Skin of body (tissue), 2 donors: ENCODE data around the gene WWC1. TPM values are rescaled to one million over a fixed set of nuclear protein-coding genes. Genes with fewer than 3 reads are reported as not detected.
"Not testable (repeated sequence)": the region's sequence is repeated elsewhere in the genome, so short reads cannot be mapped to it uniquely, and the experiment has no call there.

Experiments
- DNase-seq: peaks from one replicate; lab custom pipeline; 2025; lab: John Stamatoyannopoulos, UW
- total RNA-seq: library from RNA; depleted of rRNA; stranded (reverse); fragments of >200 nt; gene quantifications from one replicate; pipeline ENCODE4 v1.2.3, GENCODE V29; 2014

Gene WWC1
- total RNA-seq, 1 donor from 2014 or later, result 7.3 TPM

DNA sequence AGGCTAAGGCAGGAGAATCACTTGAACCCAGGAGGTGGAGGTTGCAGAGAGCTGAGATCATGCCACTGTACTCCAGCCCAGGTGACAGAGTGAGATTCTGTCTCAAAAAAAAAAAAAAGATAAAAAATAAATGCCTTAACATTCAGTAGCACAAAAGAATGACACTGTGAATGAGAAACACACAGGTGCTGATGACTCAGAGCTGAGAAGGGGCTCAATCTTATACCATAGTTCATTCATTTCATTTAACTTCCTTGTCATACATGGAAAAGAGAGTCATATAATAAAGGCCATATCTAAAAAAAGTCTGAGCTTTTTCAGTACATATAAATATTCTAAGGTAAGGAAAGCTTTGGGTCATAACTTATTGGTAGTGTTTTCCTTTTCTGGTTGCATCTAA is 40.6 kb downstream of the WWC1 start:
- no peak for DNase-seq

DNA sequence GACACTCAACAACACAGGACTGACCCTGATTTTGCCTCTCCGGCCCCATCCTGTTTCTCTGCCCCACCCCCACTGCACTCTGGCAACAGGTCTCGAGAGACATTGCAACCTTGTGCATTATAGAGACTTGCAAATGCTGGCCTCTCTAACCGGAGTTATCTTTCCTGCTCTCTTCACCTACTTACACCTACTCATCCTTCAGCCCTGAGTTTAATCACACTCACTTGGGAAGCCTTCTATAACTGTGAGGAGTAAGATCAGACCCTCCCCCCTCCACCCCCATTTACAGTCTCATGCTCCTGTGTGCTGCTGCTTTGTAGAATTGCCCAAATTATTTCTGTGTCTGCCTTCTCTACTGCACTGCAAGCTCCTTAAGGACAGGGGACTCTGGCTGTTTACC is 42.8 kb downstream of the WWC1 start:
- DNase-seq, result no peak

DNA sequence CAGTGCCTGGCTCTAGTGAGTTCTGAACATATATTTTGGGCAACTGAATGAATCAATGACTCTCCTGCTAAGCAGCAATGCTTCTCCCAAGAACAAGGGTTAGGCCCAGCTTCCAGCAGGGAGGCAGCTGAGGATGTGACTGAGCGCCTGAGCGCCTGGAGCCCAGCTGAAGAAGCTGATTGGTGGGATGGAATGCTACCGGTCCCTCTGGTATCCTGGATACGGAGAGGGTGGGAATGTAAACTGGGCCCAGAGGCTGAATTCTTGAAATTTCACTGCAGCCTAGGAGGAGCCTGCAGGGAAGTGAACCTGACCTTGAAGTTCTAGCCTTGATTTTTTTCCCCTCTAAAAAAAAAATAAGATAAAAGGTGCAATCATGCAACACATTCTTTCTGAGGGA is 43.2 kb downstream of the WWC1 start:
- no peak for DNase-seq

DNA sequence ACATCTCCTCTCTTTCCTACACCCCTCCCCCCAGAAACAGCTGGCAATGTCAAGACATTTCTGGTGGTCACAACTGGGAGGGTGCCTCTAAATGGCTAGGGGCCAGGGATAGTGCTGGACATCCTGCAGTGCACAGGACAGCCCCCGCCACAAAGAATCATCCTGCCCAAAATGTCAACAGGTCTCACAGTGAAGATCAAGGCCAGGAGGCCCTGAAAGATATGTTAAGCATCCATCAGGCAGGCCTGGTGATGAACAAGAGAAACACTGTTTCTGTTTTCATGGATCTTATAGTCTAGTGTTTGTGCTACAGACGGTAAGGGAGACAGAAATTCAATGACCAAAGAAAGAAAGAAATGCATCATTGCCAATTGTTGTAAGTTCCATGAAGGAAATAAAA is 45.9 kb downstream of the WWC1 start:
- DNase-seq, result no peak

DNA sequence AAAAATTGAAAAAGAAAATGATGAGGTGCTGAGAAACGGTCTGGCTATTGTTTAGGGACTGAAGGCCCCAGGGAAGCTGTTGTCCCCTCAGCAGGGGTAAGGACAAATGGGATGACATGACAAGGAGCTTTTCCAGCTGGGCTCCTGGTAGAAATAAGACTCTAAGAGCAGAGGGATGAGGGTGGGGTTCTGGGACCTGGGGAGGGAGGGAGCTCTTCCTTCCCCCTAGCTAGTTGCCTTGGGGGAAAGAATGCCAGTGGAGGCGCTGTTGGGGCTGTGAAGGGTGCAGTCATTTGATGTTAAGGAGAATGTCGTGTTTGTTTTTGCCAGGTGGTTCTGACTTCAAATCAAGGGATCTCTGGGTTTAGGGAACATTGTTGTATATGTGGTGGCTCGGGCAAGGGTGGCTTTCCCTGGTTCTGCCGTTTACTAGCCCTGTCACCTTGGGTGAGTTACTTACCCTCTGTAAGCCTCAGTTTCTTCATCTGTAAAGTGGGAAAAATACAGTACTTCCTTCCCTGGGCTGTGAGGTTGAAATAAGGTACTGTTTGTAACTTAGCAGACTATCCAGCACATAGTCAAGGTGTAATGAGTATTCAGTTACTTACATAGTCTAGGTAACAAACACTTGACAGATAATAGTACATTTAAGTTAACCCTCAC is 47.8 kb downstream of the WWC1 start:
- no peak for DNase-seq

DNA sequence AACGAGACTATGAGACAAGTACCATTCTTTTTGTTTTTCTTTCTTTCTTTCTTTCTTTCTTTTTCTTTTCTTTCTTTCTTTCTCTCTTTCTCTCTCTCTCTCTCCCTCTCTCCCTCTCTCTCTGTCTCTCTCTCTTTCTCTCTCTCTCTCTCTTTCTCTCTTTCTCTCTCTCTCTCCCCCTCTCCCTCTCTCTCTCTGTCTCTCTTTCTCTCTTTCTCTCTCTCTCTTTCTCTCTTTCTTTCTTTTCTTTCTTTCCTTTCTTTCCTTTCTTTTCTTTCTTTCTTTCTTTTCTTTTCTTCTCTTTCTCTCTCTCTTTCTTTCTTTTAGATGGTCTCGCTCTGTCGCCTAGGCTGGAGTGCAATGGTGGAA is 48.3 kb downstream of the WWC1 start:
- not testable (repeated sequence) for DNase-seq

DNA sequence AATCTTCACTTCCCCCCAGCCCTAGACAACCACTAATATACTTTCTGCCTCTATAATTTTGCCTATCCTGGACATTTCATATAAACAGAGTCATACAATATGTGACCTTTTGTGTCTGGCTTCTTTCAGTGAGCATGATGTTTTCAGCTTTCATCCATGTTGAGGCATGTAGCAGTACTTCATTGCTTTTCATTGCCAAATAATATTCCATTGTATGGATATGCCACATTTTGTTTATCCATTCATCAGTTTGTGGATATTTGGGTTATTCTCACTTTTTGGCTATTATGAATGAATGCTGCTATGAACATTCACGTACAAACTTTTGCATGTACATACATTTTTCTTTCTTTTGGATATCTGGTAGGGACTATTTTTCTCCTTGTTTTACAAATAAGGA is 49.0 kb downstream of the WWC1 start:
- DNase-seq, result no peak

DNA sequence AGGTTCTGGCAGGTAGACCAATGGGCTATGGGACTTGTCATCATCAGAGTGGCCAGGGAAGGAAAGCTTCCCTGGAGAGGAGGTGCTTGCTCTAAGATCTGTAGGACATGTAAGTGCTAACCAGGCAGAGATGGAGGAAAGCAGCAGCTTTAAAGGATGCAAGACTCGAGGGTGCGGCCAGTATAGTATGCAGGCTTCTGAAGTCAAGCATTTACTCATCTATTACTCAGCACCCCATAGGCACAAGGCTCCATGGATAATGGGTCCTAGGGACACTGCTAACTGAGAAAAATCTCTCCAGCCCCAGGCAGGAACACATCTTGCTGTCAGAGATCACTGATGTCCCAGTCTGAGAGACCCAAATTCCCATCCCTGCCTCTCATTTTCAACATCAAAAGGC is 49.7 kb downstream of the WWC1 start:
- no peak for DNase-seq

DNA sequence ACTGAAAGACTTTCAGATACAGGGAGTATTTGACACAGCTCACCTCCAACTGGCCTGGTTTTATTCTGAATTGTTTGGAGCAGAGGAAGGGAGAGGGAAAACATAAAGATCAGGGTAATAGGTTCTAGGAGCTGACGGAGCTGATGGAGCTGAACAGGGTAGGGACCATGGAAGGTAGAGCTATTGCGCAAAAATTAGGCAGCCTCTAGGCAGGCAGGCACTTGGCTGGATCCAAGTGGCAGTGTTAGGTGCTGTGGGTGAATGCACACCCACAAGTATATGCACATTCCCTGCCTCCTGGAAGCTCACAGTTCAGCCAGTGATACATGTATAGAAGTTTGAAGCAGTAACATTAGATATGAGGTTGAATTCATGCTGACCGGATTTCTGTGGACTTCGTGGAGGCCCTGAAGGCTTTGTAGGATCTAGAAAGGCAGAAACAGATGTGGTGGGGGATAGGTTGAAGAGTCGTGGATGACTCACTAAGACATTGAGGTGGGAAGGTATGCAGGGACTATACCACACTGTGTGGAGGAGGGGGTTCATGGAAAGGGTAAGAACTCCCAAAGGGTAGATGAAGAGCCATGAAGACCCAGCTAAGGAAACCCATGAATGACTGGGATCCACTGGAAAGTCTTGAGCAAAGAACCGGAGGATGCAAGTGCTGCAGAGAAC is 50.8 kb downstream of the WWC1 start:
- DNase-seq, result no peak

DNA sequence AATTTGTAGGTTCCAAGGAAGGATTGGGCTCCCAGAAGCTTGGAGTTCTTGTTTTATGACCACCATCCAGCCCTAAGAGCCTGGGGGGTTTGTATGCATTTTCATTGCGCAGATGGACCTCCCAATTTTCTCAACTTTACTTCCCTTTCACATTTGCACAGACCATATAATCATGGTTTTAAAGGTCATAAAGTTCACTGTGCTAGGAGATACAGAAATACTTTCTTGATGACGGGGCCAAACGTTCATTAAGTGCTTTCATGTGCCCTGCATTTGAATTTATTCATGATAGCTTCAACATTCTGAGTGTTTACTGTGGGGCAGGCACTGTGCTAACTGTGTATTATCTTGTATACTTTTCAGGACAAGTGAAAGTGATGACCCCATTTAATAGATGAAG is 51.5 kb downstream of the WWC1 start:
- no peak for DNase-seq

DNA sequence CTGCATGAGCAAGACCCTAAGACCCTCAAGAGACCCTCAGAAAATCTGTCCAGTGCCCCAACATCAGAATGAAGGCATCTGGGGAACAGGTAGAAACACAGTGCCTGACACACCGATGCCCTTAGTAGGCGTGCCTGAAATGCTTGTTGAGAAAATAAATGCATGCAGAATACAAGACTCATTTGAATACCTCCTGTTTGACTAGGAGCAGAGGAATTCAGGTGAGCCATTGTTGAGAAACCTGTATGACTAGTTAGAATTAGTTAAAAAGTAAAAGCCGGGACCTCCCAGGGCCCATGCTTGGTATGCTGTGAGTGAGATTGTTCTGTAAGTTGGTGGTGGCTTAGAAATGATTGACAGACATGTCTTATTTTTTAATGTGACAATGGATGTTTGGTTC is 55.0 kb downstream of the WWC1 start:
- no peak for DNase-seq

DNA sequence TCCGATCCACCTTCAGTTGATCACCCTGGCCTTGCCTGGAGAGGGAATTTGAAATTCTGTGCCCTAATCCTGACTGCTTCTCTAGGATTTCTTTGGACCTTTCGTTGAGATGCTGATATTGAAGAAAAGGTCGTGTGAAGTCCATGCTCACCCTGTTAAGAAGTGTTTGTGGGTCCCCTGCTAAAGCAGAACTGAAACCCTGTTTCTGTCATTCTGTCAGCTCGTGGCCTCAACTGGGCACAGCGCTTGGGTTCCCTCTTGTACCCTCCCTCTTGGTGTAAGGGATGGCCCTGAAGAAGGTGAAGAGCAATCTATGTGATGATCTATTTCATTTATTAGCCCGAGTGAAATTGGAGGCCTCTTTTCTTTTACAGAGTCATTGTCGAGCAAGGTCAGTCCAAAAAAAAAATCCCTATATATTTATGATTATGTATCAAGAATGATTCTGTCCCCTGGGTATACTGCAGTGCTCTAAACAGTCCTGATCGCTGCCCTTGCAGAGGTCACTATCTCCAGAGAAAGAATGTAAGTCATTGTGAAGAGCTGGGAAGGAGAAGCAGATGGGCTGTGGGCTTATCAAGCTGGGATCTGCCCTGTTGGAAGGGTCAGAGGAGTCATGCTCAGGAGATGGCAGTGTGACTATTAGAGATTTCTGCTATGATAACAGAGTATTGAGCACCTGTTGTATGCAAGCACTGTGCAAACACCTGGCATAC is 56.1 kb downstream of the WWC1 start:
- DNase-seq, result no peak

DNA sequence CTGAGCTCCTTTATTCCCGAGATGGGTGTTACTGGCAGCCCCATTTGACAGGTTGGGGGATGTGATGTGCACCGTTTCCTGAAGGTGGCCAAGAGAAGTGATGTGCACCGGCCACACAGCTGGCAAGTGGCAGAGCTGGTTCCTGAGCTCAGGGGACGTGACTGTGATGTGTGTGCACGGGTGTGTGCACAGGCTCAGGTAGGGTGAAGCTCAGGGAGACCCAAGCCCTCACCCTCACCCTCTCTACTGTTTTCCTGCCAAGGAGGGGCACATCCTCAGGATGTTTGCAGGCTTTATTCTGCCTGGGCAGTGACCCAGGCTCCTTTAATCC is 56.6 kb downstream of the WWC1 start:
- no peak for DNase-seq

DNA sequence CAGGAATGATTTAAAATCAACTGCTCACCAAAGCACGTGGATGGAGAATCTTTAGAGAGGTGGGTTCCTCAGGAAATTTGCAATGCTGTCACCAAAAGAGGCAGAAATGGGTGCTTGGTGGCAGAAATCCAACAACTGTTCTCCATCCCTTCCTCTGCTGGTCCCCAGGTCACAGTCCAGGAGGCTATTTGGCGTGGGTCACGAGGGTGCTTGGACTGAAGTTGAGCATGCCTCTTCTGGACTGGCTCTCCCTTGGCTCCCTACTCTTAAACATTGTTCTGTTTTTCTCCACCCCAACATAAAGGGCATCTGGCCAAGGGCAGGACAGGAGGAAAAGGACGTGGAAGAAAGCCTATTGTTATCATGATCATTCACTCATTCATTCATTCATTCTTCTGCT is 58.9 kb downstream of the WWC1 start:
- DNase-seq, result no peak

DNA sequence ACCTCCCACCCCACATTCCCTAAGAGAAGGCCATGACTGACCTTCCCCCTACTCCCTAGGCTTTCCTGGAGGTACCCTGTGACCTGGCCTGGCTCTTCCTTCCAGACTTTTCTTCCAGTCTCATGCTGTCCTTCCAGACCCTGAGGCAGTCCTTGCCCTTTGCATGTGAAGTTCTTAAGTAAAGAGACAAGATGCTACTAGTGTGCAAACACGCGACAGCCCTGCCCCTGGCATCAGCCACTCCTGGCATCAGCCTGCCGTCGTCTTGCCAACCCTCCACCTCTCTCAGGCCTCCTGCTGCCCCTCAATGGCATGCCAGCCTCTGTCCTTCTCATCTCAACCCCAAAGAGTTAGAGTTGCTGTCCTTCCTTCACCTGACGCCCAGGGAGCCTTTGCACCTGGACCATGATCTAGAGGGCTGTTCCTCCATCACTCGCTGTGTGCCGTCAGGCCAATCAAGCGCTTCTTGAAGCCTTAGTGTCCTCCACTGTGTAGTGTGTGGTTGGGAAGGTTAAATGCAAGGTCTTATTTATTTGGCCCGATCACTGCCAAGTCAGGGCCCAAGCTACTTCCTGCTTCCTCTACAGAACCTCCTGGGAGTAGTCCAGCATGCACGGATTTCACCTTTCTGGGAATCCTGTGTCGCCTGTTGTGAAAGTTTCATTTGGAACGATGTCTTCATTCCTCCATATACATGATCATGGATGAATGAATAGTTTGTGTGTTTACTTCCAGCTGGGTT is 61.9 kb downstream of the WWC1 start:
- no peak for DNase-seq

DNA sequence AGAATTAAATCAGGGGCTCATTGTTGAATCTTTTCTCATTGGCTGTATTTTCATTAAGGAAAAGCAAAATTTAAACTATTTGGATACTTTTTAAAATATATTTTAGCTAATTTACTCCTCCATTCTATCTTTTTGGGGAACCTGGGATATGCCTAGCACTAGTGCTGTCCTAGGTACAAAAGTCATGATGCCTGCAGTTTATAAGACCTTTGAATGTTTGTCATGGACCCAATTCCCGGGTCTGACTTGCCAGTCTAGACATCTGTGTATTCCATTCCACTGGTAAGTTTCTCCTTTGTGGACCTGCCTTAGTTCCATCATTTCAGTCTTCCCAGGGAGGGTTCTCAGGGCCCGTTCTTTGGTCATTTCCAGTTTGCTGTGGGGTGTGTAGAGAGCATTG is 63.0 kb downstream of the WWC1 start:
- no peak for DNase-seq

DNA sequence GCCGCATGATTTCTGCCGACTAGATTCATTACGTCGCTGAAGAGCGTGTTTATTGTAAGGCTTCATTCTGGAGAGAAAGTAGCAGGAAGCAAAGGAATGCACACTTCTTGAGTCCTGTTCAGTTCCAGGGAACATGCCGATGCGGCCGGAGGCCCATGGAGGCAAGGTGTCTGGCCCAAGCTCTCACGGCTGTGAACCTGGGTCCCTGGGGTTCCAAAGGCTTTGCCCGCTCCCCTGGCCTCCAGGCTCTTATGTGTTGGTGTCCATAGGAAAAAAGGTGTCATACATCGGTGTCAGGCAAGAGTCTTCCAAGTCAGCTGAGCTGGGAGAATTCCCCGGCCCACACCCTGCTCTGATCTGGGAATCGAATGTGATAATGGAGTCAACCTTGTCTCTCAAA is 64.7 kb downstream of the WWC1 start:
- no peak for DNase-seq

DNA sequence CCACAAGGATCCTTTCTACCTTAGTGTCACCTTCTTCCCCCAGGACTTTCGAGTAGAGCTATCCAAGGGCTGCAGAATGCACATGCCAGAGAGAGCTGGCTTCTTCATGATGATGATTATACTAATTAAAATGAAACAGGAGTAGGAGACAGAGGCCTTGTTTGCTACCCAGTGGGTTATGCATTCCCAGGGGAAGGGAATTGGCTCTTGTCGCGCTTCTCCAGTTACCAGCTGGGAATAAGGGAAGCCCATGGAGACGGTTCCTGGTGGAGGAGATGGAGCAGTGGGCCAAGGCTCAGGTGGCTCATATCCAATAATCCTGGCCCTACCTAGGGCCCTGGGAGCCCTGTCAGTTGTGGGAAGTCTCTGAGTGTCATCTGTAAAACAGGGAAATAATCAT is 65.1 kb downstream of the WWC1 start:
- DNase-seq, result no peak

DNA sequence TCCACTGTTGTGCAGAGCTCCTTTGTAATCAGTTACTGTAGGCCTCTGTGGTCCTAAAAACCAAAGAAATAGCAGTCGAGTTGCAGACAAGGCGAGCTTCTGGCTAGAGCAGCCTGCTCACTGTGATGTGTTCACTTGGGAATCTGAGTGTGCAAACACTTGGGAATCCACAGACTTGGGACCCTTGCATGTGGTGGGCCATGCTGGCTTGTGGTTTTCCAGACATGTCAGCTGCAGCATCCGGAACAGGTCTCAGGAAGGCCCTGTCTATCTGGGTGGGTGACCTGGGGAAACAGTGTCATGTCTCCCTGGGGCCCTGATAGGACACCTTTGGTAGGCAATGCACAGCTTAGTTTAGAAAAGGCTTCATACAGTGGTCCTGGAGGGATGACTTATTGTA is 66.4 kb downstream of the WWC1 start:
- no peak for DNase-seq

DNA sequence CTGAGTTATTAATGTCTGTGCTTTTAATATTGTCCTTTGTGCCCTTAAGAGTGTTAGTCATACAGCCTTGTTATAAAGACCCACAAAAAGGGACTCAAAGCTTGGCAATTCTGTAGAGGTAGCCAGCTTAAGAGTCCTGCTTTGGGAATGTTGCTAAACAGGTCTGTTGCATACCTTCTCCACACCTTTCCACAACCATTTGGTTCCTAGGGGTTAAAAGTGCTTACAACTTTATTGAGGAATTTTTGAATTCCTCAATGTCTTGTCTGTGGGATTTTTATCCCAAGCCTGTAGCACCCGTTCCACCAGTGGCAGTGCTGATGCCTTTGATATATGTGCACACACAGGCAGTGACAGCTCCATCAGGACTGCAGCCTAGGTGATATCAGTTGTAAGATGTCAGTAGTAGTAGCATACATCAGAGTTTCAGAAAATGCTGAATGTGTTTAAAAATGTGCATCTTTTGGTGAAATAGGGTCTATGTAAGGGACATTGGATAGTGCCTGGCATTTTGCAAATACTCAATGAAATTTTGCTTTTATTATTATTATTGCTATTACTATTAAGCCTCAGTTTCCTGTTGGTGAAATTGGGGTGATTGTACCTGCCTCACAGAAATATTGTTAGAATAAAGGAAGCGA is 68.5 kb downstream of the WWC1 start:
- no peak for DNase-seq

DNA sequence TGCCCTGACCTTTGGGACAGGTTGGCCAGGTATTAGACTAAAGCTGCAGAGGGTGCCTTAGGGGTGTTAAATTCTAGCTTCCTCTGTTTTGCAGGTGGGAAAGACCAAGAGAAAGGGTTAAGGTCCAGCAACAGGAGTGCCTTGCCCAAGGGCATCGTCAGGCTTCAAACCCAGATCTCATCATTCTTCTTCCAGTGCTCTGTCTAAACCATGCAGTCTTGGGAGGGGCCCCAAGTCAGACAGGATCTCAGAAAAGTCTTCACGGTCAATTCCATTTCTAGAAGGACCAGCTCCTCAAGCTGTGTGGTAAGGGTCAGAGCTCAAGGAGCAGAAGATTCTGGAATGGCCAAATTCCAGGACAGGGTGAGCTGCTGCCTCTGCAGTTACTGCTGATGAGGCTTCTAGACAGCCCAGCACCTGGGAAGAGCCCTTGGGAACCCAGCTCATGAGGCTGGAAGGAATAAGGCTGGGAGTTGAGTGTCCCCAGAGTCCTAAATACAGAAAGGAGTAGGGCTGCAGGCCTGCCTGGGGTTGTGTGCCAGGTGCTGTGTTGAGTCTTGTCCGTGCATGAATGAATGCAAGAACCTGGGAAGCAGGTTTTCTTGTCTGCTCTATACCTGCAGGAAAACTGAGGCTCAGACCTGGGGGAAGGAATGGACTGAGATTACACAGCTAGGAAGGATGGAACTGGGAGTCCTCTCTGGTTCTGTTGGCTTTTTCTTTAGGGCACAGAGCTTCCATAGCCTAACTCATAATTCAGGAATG is 69.3 kb downstream of the WWC1 start:
- no peak for DNase-seq
